Tibial nerve (tissue), 4 donors: ENCODE measurements around the gene GPD1L. TPM values are rescaled to one million over a fixed set of nuclear protein-coding genes. Genes with fewer than 3 reads are reported as not detected.
A peak's percentile ranks its signal among the peaks of the same experiment; 100 is the strongest.

Source experiments
- DNase-seq, 2 donors: peaks; one replicate each; pipeline ENCODE4 v3.0.0-alpha.2; 2019; ENCODE audit warnings: low spot score in 2 of 2
- H3K27ac ChIP-seq, 4 donors: fragments of 200-600 bp; sonication (generic) in 3 of 4; one replicate each; pipeline ENCODE4 v1.5.1; 2017 to 2019; ENCODE audit warnings: mild to moderate bottlenecking in 1 of 4
- H3K27me3 ChIP-seq, 2 donors: fragments of 200-600 bp; sonication (generic) in 1 of 2; one replicate each; pipeline versions ENCODE4 v1.5.1 to v1.6.0; 2017 to 2019
- H3K36me3 ChIP-seq, 3 donors: fragments of 200-600 bp; sonication (generic); one replicate each; pipeline ENCODE4 v1.5.1; 2018 to 2019
- H3K4me1 ChIP-seq, 4 donors: fragments of 200-600 bp; sonication (generic) in 3 of 4; one replicate each; pipeline ENCODE4 v1.5.1; 2017 to 2019
- H3K4me3 ChIP-seq, 4 donors: fragments of 200-600 bp; sonication (generic) in 3 of 4; one replicate each; pipeline ENCODE4 v1.5.1; 2017 to 2019; ENCODE audit warnings: mild to moderate bottlenecking in 1 of 4, moderate library complexity in 1 of 4
- H3K9me3 ChIP-seq, 4 donors: fragments of 200-600 bp; sonication (generic) in 3 of 4; one replicate each; pipeline ENCODE4 v1.5.1; 2017 to 2019
- EP300 ChIP-seq, 2 donors: sonication (generic); formaldehyde crosslinking; IDR thresholded peaks; one replicate each; pipeline ENCODE4 v1.6.1; 2017; ENCODE audit warnings: antibody characterized with exemption in 2 of 2, mild to moderate bottlenecking in 1 of 2
- POLR2A ChIP-seq, 2 donors: fragments of 450-650 bp; IDR thresholded peaks; one replicate each; pipeline ENCODE4 v1.6.1; 2017; ENCODE audit warnings: antibody characterized with exemption in 2 of 2, mild to moderate bottlenecking in 2 of 2, moderate library complexity in 2 of 2
- WGBS, 2 donors: methylation state at CpG; one replicate each; pipeline ENCODE4 v1.1.5; 2018; 5-methylcytosine and 5-hydroxymethylcytosine counted together
- total RNA-seq, 4 donors: library from RNA; depleted of rRNA; stranded (reverse); fragments of >200 nt; gene quantifications; one replicate each; pipeline ENCODE4 v1.1.0, GENCODE V29; 2016
- TF ChIP-seq, protein P1 (sequence below), 5 experiments: fragments of 200-600 bp in 3 of 5; fragments of 450-650 bp in 2 of 5; sonication (generic) in 3 of 5; IDR thresholded peaks; one replicate each; pipeline ENCODE4 v1.5.1; 2016 to 2019; ENCODE audit warnings: antibody characterized with exemption in 5 of 5, mild to moderate bottlenecking in 3 of 5, moderate library complexity in 2 of 5

Gene GPD1L
- total RNA-seq, 4 donors from 2014 or later = 38.4 to 60.9 (median 46.5) TPM

DNA sequence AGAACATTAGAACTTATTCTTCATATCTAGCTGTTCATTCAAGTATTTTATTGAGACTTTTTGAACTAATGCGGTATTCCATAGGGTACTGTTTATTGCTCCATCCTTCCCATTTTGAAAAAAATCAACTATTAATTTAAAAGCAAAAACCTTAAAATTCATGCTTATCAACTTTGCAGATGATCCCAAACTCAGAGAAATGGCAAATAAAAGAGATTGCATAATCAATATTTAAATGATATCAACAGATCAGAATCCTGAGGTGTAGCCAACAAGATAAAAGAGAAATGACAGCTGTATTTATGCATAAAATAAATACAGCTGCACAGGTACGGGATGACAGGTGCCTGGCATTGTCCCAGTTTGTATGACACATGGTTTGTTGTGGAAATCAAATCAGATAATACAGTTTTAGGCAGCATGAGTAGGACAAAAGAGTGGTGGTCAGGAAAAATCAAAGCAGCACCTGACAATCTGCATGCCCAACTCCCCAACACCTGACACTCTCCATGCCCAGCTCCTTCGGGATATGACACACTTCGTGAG is 89.6 kb downstream of the GPD1L start:
- Histone ChIP-seq H3K27ac (no peak overlapping the region), H3K4me1 (peaks cover 0 to 14% (median 0%) of the 10 kb centered on the region in 4 donors), H3K36me3 (no peaks in the 10 kb centered on the region), H3K27me3 (no peaks in the 10 kb centered on the region), H3K4me3 (no peak overlapping the region), H3K9me3 (no peaks in the 10 kb centered on the region)
- DNase-seq = no peak
- TF ChIP-seq POLR2A (IDR thresholded peaks at IDR 0.05) = no peak
- TF ChIP-seq, protein P1, sequence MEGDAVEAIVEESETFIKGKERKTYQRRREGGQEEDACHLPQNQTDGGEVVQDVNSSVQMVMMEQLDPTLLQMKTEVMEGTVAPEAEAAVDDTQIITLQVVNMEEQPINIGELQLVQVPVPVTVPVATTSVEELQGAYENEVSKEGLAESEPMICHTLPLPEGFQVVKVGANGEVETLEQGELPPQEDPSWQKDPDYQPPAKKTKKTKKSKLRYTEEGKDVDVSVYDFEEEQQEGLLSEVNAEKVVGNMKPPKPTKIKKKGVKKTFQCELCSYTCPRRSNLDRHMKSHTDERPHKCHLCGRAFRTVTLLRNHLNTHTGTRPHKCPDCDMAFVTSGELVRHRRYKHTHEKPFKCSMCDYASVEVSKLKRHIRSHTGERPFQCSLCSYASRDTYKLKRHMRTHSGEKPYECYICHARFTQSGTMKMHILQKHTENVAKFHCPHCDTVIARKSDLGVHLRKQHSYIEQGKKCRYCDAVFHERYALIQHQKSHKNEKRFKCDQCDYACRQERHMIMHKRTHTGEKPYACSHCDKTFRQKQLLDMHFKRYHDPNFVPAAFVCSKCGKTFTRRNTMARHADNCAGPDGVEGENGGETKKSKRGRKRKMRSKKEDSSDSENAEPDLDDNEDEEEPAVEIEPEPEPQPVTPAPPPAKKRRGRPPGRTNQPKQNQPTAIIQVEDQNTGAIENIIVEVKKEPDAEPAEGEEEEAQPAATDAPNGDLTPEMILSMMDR (IDR thresholded peaks at IDR 0.05) = no peak
- no peak for TF ChIP-seq EP300 (IDR thresholded peaks at IDR 0.05)
- 85 to 91% methylated on average over 4 of the region's 4 CpGs for WGBS, 2 donors

GRCh38 chr3:32197991-32198390 is 91.6 kb downstream of the GPD1L start:
- H3K4me1 ChIP-seq = peaks cover 0 to 27% (median 0%) of the 10 kb centered on the region in 4 donors
- TF ChIP-seq, protein P1 (IDR thresholded peaks at IDR 0.05) = no peak
- no peak for TF ChIP-seq EP300 (IDR thresholded peaks at IDR 0.05)
- no peak for TF ChIP-seq POLR2A (IDR thresholded peaks at IDR 0.05)
- no peak for DNase-seq
- no peaks in the 10 kb centered on the region for H3K36me3 ChIP-seq
- WGBS, 2 donors = 87 to 89% methylated on average over 1 of the region's 1 CpG
- no peaks in the 10 kb centered on the region for H3K9me3 ChIP-seq
- no peaks in the 10 kb centered on the region for H3K27me3 ChIP-seq
- no peak overlapping the region for H3K4me3 ChIP-seq
- H3K27ac ChIP-seq = no peak overlapping the region

DNA sequence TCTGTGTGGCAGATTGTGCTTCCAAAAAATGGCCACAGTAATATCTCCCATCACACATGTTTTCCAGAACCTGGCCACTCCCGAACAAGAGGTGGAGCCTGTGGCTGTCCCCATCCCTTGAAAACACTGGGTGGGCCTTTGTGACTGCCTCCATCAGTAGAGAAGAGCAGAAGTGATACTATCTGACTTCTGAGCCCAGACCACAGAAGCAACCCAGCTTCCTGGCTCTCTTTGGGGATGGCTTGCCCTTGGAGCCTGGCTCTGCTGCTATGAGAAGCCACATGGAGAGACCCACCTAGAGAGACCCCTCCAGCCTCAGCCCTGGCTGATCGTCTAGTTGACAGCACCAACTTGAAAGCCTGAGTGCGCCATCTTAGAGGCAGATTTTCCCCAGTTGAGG is 92.3 kb downstream of the GPD1L start:
- 92 to 93% methylated on average over 3 of the region's 3 CpGs for WGBS, 2 donors
- Histone ChIP-seq H3K36me3 (no peaks in the 10 kb centered on the region), H3K4me1 (peaks cover 0 to 27% (median 0%) of the 10 kb centered on the region in 4 donors), H3K27ac (no peak overlapping the region), H3K9me3 (no peaks in the 10 kb centered on the region), H3K27me3 (no peaks in the 10 kb centered on the region), H3K4me3 (no peak overlapping the region)
- DNase-seq = no peak
- no peak for TF ChIP-seq EP300 (IDR thresholded peaks at IDR 0.05)
- no peak for TF ChIP-seq POLR2A (IDR thresholded peaks at IDR 0.05)
- TF ChIP-seq, protein P1 (IDR thresholded peaks at IDR 0.05) = no peak

DNA sequence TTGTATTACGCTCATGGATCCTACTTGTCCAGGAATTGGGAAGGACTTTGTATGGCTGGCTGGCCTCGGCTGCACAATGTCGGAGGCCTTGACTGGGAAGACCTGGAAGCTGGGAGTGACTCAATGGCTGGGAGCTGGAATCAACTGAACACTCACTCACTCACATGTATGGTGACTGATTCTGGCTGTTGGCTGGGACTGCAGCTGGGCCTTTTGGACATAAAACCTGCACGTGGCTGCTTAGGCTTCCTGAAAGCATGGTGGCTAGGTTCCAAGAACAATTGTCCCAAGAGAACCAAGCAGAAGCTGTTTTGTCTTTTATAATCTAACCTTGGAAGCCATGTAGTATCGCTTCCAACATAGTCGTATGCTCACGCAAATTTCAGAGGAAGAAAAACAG is 94.1 kb downstream of the GPD1L start:
- H3K4me1 ChIP-seq = peaks cover 0 to 27% (median 0%) of the 10 kb centered on the region in 4 donors
- H3K27ac ChIP-seq = peak overlapping the region in 3 of 4 donors; percentile 19 to 42 (median 26)
- no peaks in the 10 kb centered on the region for H3K27me3 ChIP-seq
- H3K9me3 ChIP-seq = no peaks in the 10 kb centered on the region
- whole genome bisulfite sequencing, 2 donors = 51 to 62% methylated on average over 7 of the region's 7 CpGs
- TF ChIP-seq POLR2A (IDR thresholded peaks at IDR 0.05) (no peak), EP300 (IDR thresholded peaks at IDR 0.05) (peak in 1 of 2 donors; percentile 61)
- TF ChIP-seq, protein P1 (IDR thresholded peaks at IDR 0.05) = no peak
- DNase-seq = peak; percentile 56 to 85
- H3K36me3 ChIP-seq = no peaks in the 10 kb centered on the region
- no peak overlapping the region for H3K4me3 ChIP-seq

- peak in 1 of 2 donors; percentile 44 for DNase-seq
- WGBS, 2 donors = 43 to 57% methylated on average over 8 of the region's 10 CpGs
- Histone ChIP-seq H3K27ac (peak overlapping the region in 3 of 4 donors; percentile 19 to 42 (median 26)), H3K9me3 (no peaks in the 10 kb centered on the region), H3K4me3 (no peak overlapping the region), H3K36me3 (no peaks in the 10 kb centered on the region), H3K27me3 (no peaks in the 10 kb centered on the region), H3K4me1 (peaks cover 0 to 27% (median 0%) of the 10 kb centered on the region in 4 donors)
- TF ChIP-seq POLR2A (IDR thresholded peaks at IDR 0.05) (no peak), EP300 (IDR thresholded peaks at IDR 0.05) (peak in 1 of 2 donors; percentile 31)
Measured at GRCh38 chr3:32200992-32201758, 94.8 kb downstream of the GPD1L start.
